GM18858 (cell line): ENCODE data around the gene SLC24A3.

Experiments used
- ATAC-seq: cut with Tn5 transposase; IDR thresholded peaks from one replicate; pipeline ENCODE4 v1.9.1; 2021; ENCODE audit not compliant: unreplicated experiment

Gene SLC24A3

GRCh38 chr20:19269737-19270340 lies 57.4 kb downstream of the SLC24A3 start:
- ATAC-seq, result no peak

GRCh38 chr20:19271879-19272651 lies 59.6 kb downstream of the SLC24A3 start:
- no peak for ATAC-seq

- ATAC-seq, result no peak
Observed at GRCh38 chr20:19272976-19273654, 60.7 kb downstream of the SLC24A3 start.

GRCh38 chr20:19274001-19274400 lies 61.6 kb downstream of the SLC24A3 start:
- ATAC-seq, result no peak

GRCh38 chr20:19274412-19275015 lies 62.1 kb downstream of the SLC24A3 start:
- no peak for ATAC-seq

- ATAC-seq, result no peak
Observed at GRCh38 chr20:19275038-19275629, 62.7 kb downstream of the SLC24A3 start.

GRCh38 chr20:19275630-19276071 lies 63.2 kb downstream of the SLC24A3 start:
- no peak for ATAC-seq

- ATAC-seq, result no peak
Observed at GRCh38 chr20:19277381-19277780, 64.9 kb downstream of the SLC24A3 start.

GRCh38 chr20:19283490-19284025 lies 71.1 kb downstream of the SLC24A3 start:
- no peak for ATAC-seq

- ATAC-seq, result no peak
Observed at GRCh38 chr20:19284400-19285178, 72.1 kb downstream of the SLC24A3 start.

- no peak for ATAC-seq
Observed at GRCh38 chr20:19285436-19285835, 73.0 kb downstream of the SLC24A3 start.

- no peak for ATAC-seq
Observed at GRCh38 chr20:19288061-19288460, 75.6 kb downstream of the SLC24A3 start.

GRCh38 chr20:19288636-19289035 lies 76.2 kb downstream of the SLC24A3 start:
- no peak for ATAC-seq

- no peak for ATAC-seq
Observed at GRCh38 chr20:19289451-19289850, 77.0 kb downstream of the SLC24A3 start.

- no peak for ATAC-seq
Observed at GRCh38 chr20:19291024-19291817, 78.8 kb downstream of the SLC24A3 start.

GRCh38 chr20:19291818-19292132 lies 79.3 kb downstream of the SLC24A3 start:
- no peak for ATAC-seq

- no peak for ATAC-seq
Observed at GRCh38 chr20:19292254-19292653, 79.8 kb downstream of the SLC24A3 start.

GRCh38 chr20:19295076-19295475 lies 82.6 kb downstream of the SLC24A3 start:
- ATAC-seq, result no peak

GRCh38 chr20:19298652-19299051 lies 86.2 kb downstream of the SLC24A3 start:
- ATAC-seq, result no peak

GRCh38 chr20:19300395-19300794 lies 88.0 kb downstream of the SLC24A3 start:
- no peak for ATAC-seq
